GM12878 (cell line): ENCODE results near the gene NTRK1. TPM values are rescaled to one million over a fixed set of nuclear protein-coding genes. Genes with fewer than 3 reads are reported as not detected.

Experiments used
- ATAC-seq: fragments of 200-7000 bp; cut with Tn5 transposase; 3 replicates; pipeline ENCODE4 v1.9.1; 2020; ENCODE audit warnings: mild to moderate bottlenecking, moderate library complexity
- BruUV-seq: library from RNA; stranded (reverse); fragments of 400-500 nt; replicated peaks from 2 replicates; lab custom pipeline; 2021; lab: Mats Ljungman, UMichigan
- CTCF ChIA-PET: fragments of 300-600 bp; sonication (Branson Sonifier 250); formaldehyde crosslinking; extraction: SDS; loops from one replicate; lab custom pipeline; 2021; ENCODE audit warnings: inconsistent platforms; lab: Yijun Ruan, JAX
- POLR2A ChIA-PET: fragments of 350-600 bp; formaldehyde crosslinking; extraction: SDS; loops from one replicate; lab custom pipeline; 2021; ENCODE audit warnings: inconsistent platforms; lab: Charles Lee
- RAD21 ChIA-PET: fragments of 300-600 bp; sonication (Branson Sonifier 250); formaldehyde crosslinking; loops from one replicate; lab custom pipeline; 2023; ENCODE audit warnings: antibody characterized with exemption; ENCODE audit not compliant: unreplicated experiment; lab: Charles Lee
- SMC1A ChIA-PET: fragments of 300-600 bp; sonication (Branson Sonifier 250); formaldehyde crosslinking; loops from one replicate; lab custom pipeline; 2023; ENCODE audit not compliant: unreplicated experiment, uncharacterized antibody; lab: Charles Lee
- DNase-seq: peaks from one replicate; pipeline ENCODE4 v3.0.0-alpha.2; 2011; ENCODE audit warnings: low read depth, low spot score
- FAIRE-seq: peaks from 3 replicates; lab custom pipeline; 2011; peaks lifted over from hg19 to GRCh38; lab: Jason Lieb, UNC
- H2AFZ ChIP-seq: 2 replicates; pipeline ENCODE4 v1.6.0; 2011; ENCODE audit warnings: low read depth, low read length, control low read depth; ENCODE audit not compliant: control insufficient read depth
- H3K27ac ChIP-seq: 2 replicates; pipeline ENCODE4 v1.5.1; 2011; ENCODE audit warnings: control low read depth; ENCODE audit not compliant: control insufficient read depth, insufficient read depth
- H3K27me3 ChIP-seq, 2 experiments: replicated peaks in 1 of 2; 2 replicates each; pipeline versions ENCODE4 v1.6.0 to v1.6.1; 2011; ENCODE audit warnings: low read length in 1 of 2; ENCODE audit not compliant: control insufficient read depth in 2 of 2, insufficient read depth in 2 of 2
- H3K36me3 ChIP-seq, 2 experiments: 2 replicates each; pipeline ENCODE4 v1.5.1; 2011; ENCODE audit warnings: low read length in 1 of 2; ENCODE audit not compliant: control insufficient read depth in 2 of 2, insufficient read depth in 2 of 2
- H3K4me1 ChIP-seq: 2 replicates; pipeline ENCODE4 v1.6.1; 2011; ENCODE audit warnings: mild to moderate bottlenecking, low read length, moderate library complexity, mixed read lengths; ENCODE audit not compliant: control insufficient read depth, insufficient read depth
- H3K4me2 ChIP-seq: 2 replicates; pipeline ENCODE4 v1.6.0; 2011; ENCODE audit warnings: control low read depth; ENCODE audit not compliant: control insufficient read depth, insufficient read depth
- H3K4me3 ChIP-seq: fragments of 200-600 bp; sonication (generic); 2 replicates; pipeline ENCODE4 v1.5.1; 2016
- H3K79me2 ChIP-seq: 2 replicates; pipeline ENCODE4 v1.6.0; 2011; ENCODE audit warnings: low read length; ENCODE audit not compliant: control insufficient read depth, insufficient read depth
- H3K9ac ChIP-seq: 2 replicates; pipeline ENCODE4 v1.8.0; 2011; ENCODE audit warnings: low read length, control low read depth, mixed read lengths; ENCODE audit not compliant: control insufficient read depth, insufficient read depth
- H3K9me3 ChIP-seq: replicated peaks from 3 replicates; pipeline ENCODE4 v1.5.1; 2011; ENCODE audit warnings: mild to moderate bottlenecking, low read length; ENCODE audit not compliant: control insufficient read depth, insufficient read depth
- H4K20me1 ChIP-seq: 2 replicates; pipeline ENCODE4 v1.6.0; 2011; ENCODE audit not compliant: control insufficient read depth, insufficient read depth
- EED ChIP-seq: sonication (generic); IDR thresholded peaks from 2 replicates; pipeline ENCODE4 v1.6.1; 2016; ENCODE audit warnings: antibody characterized with exemption, low read depth
- ELK1 ChIP-seq: IDR thresholded peaks from 2 replicates; pipeline ENCODE4 v1.6.1; 2012; ENCODE audit warnings: low read depth, low read length, improper control_type of control experiment
- HDAC6 ChIP-seq: fragments of 200-600 bp; sonication (generic); IDR thresholded peaks from one replicate; pipeline ENCODE4 v1.8.0; 2017; ENCODE audit warnings: antibody characterized with exemption; ENCODE audit not compliant: unreplicated experiment
- IKZF2 ChIP-seq, 2 experiments: fragments of 450-650 bp; IDR thresholded peaks; 2 replicates each; pipeline ENCODE4 v1.6.1; 2017; ENCODE audit warnings: mild to moderate bottlenecking in 2 of 2, moderate library complexity in 2 of 2
- MXI1 ChIP-seq: fragments of 150-350 bp; IDR thresholded peaks from 2 replicates; pipeline ENCODE4 v1.6.1; 2011; ENCODE audit warnings: low read depth, mild to moderate bottlenecking, inconsistent platforms, low read length, improper control_type of control experiment
- PAX5 ChIP-seq: IDR thresholded peaks from 2 replicates; pipeline ENCODE4 v1.6.1; 2011; ENCODE audit warnings: low read depth, low read length, borderline replicate concordance
- POLR2A ChIP-seq: IDR thresholded peaks from 2 replicates; pipeline ENCODE4 v1.6.1; 2011; ENCODE audit warnings: low read depth, mild to moderate bottlenecking, low read length
- RBBP5 ChIP-seq: fragments of 200-600 bp; sonication (generic); conservative IDR thresholded peaks from 2 replicates; pipeline ENCODE4 v1.6.1; 2016
- SMARCA5 ChIP-seq: fragments of 450-650 bp; IDR thresholded peaks from 2 replicates; pipeline ENCODE4 v1.6.1; 2017; ENCODE audit warnings: mild to moderate bottlenecking
- SP1 ChIP-seq: IDR thresholded peaks from one replicate; pipeline ENCODE4 v1.6.1; 2011; ENCODE audit warnings: low read depth, low read length
- TCF7 ChIP-seq: IDR thresholded peaks from 2 replicates; pipeline ENCODE4 v1.6.1; 2014; ENCODE audit warnings: antibody characterized with exemption, borderline replicate concordance
- ZZZ3 ChIP-seq: IDR thresholded peaks from 2 replicates; pipeline ENCODE4 v1.6.1; 2011; ENCODE audit warnings: low read depth; ENCODE audit not compliant: control insufficient read depth, insufficient read length
- WGBS: methylation state at CpG from one replicate; pipeline ENCODE4 v1.1.6; 2016; ENCODE audit warnings: low lambda C conversion rate; ENCODE audit not compliant: insufficient replicate concordance, insufficient coverage; ENCODE audit errors: missing lambda C conversion rate; 5-methylcytosine and 5-hydroxymethylcytosine counted together
- in situ Hi-C: fragments of 300-500 bp; cut with MboI; formaldehyde crosslinking; loops from 9 replicates; pipeline ENCODE4 v1.14.3; 2018; ENCODE audit warnings: mixed read lengths
- intact Hi-C: fragments of 100-400 bp; cut with micrococcal nuclease; formaldehyde crosslinking; loops from one replicate; pipeline ENCODE4 v1.14.2; 2022; ENCODE audit not compliant: unreplicated experiment
- polyA plus RNA-seq, 11 experiments: library from polyadenylated mRNA; depleted of rRNA in 4 of 11; unstranded in 6 of 11; stranded (reverse) in 5 of 11; fragments of >200 nt; fragmentation: Nextera tagmentation in 4 of 11; fragmentation: Illumina TruSeq in 1 of 11; extraction: Ambion mirVana in 4 of 11; extraction: Trizol in 1 of 11; gene quantifications; 1 replicate in 1 of 11; 2 replicates in 10 of 11; pipeline versions ENCODE4 v1.2.1 to v1.2.3, GENCODE V29; 2011 to 2016; ENCODE audit warnings: inconsistent platforms in 2 of 11, missing spikeins in 2 of 11, low read depth in 1 of 11
- total RNA-seq, 4 experiments: library from RNA; depleted of rRNA in 3 of 4; stranded (reverse); fragments of >200 nt in 3 of 4; fragmentation: Illumina TruSeq in 1 of 4; extraction: Trizol in 1 of 4; gene quantifications; 2 replicates each; pipeline versions ENCODE4 v1.2.1 to v1.2.3, GENCODE V29; 2013 to 2021

The NTRK1 gene
- total and polyA plus RNA-seq, 10 of the 15 experiments (the other 5 are each of a cell fraction or from before 2014, with no cell fraction given), result 0.10 to 0.56 (median 0.40) TPM; not detected in 7

GRCh38 chr1:156899956-156900718 lies 39.5 kb downstream of the NTRK1 start:
- DNase-seq (no peak), ATAC-seq (no peak), FAIRE-seq (no peak)
- Histone ChIP-seq H3K36me3 (no peaks in the 10 kb centered on the region), H3K9ac (no peak overlapping the region), H3K79me2 (no peaks in the 10 kb centered on the region), H3K27me3 (peaks cover 0 to 4% of the 10 kb centered on the region in 2 experiments; a peak in 2 of 4 replicates), H4K20me1 (no peaks in the 10 kb centered on the region), H3K4me3 (no peak overlapping the region), H3K4me2 (no peak overlapping the region), H3K4me1 (no peaks in the 10 kb centered on the region), H3K9me3 (no peaks in the 10 kb centered on the region), H2AFZ (no peak overlapping the region), H3K27ac (no peak overlapping the region)
- in situ Hi-C loops (no loop called here), intact Hi-C loops (no loop called here)
- RAD21 ChIA-PET, result interaction anchor here (1.6 kb wide), 1 partner anchor 190 kb away, joined by 4 read pairs; no protein-coding TSS in a partner anchor
- BruUV-seq, result no TSS peak
- WGBS, result 37% methylated on average over 12 of the region's 12 CpGs
- CTCF ChIA-PET, result interaction anchor here (0.8 to 1.8 kb wide), 4 partner anchors 10 to 174 kb away, joined by 4 to 7 read pairs (median 4); no protein-coding TSS in a partner anchor
- POLR2A ChIA-PET, result no interaction called here
- TF ChIP-seq ELK1 (no peak), POLR2A (no peak), RBBP5 (no peak)
- SMC1A ChIA-PET, result no interaction called here

GRCh38 chr1:156900896-156901589 lies 40.4 kb downstream of the NTRK1 start:
- in situ Hi-C loops, result no loop called here
- H3K9ac ChIP-seq, result no peak overlapping the region
- TF ChIP-seq MXI1 (no peak), ZZZ3 (no peak), PAX5 (no peak), SMARCA5 (no peak), EED (no peak), TCF7 (no peak), SP1 (no peak), IKZF2 (IDR thresholded peaks at IDR 0.05) (no peak), HDAC6 (no peak)

More at GRCh38 chr1:156900896-156901589, 40.4 kb downstream of the NTRK1 start:
- BruUV-seq, result no TSS peak
- intact Hi-C loops, result no loop called here
- Histone ChIP-seq H4K20me1 (no peaks in the 10 kb centered on the region), H3K36me3 (no peaks in the 10 kb centered on the region), H3K27ac (no peak overlapping the region), H3K4me2 (no peak overlapping the region), H2AFZ (no peak overlapping the region), H3K79me2 (no peaks in the 10 kb centered on the region), H3K9me3 (no peaks in the 10 kb centered on the region), H3K27me3 (peaks cover 0 to 6% of the 10 kb centered on the region in 2 experiments; a peak in 3 of 4 replicates), H3K4me1 (no peaks in the 10 kb centered on the region), H3K4me3 (no peak overlapping the region)
- ChIA-PET POLR2A (no interaction called here), CTCF (interaction anchor here (0.7 to 1.6 kb wide), 4 partner anchors 11 to 175 kb away, joined by 3 to 5 read pairs (median 4); no protein-coding TSS in a partner anchor), RAD21 (interaction anchor here (1.2 to 1.6 kb wide), 2 partner anchors 175 to 189 kb away, joined by 3 to 4 read pairs; no protein-coding TSS in a partner anchor), SMC1A (interaction anchor here (0.5 to 1.1 kb wide), 2 partner anchors 144 to 173 kb away, joined by 3 read pairs; no protein-coding TSS in a partner anchor)
- ATAC-seq (no peak), FAIRE-seq (no peak), DNase-seq (no peak)
- 7% methylated on average over 6 of the region's 6 CpGs for WGBS
